ENCODE results near the gene TSSC4. TPM values are rescaled to one million over a fixed set of nuclear protein-coding genes. Genes with fewer than 3 reads are reported as not detected.

Gene TSSC4
- total and polyA plus RNA-seq, 9 of the 15 experiments (the other 6 are each of a cell fraction or from before 2014, with no cell fraction given), result 0.41 to 54.2 (median 11.0) TPM

- no peak for TF ChIP-seq CTCFL (IDR thresholded peaks at IDR 0.05; ENCODE audit: borderline replicate concordance, insufficient read depth, low read depth, low read length, poor library complexity, severe bottlenecking)
- TF ChIP-seq ZHX1 (conservative IDR thresholded peaks at IDR 0.05; ENCODE audit: low read length), result no peak
- no peak for TF ChIP-seq RNF2 (IDR thresholded peaks at IDR 0.05)
- TF ChIP-seq SAFB (IDR thresholded peaks at IDR 0.05; ENCODE audit: borderline replicate concordance, low read depth, low read length), result no peak
- no peak for TF ChIP-seq MXD1 (CRISPR knock-in tag; IDR thresholded peaks at IDR 0.05; ENCODE audit: borderline replicate concordance, poor library complexity, severe bottlenecking)
- no peak for TF ChIP-seq CLOCK (CRISPR knock-in tag; IDR thresholded peaks at IDR 0.05; ENCODE audit: borderline replicate concordance)
- TF ChIP-seq ZNF316 (IDR thresholded peaks at IDR 0.05), result no peak
These were observed 45.4 kb upstream of the TSSC4 start (continued) for GRCh38 chr11:2355000-2355644.

All from K562 (cell line).